Activated T-cell treated with anti-CD3 and anti-CD28 coated beads for 48 hours (primary cell): ENCODE measurements around the gene ESPN.

Experiments
- DNase-seq: peaks from one replicate; pipeline ENCODE4 v3.0.0-alpha.2; 2020; ENCODE audit warnings: low read depth

Gene ESPN

GRCh38 chr1:6409733-6410132 is 14.8 kb upstream of the ESPN start:
- DNase-seq: no peak

- DNase-seq: no peak
Observed at GRCh38 chr1:6410248-6410893, 14.2 kb upstream of the ESPN start.

GRCh38 chr1:6412896-6413295 is 11.7 kb upstream of the ESPN start:
- DNase-seq: no peak

- DNase-seq: peak; percentile 48
Observed at GRCh38 chr1:6414443-6414844, 10.1 kb upstream of the ESPN start.

- no peak for DNase-seq
Observed at GRCh38 chr1:6414881-6415626, 9.5 kb upstream of the ESPN start.

GRCh38 chr1:6416295-6416656 is 8.3 kb upstream of the ESPN start:
- no peak for DNase-seq

- no peak for DNase-seq
Observed at GRCh38 chr1:6416906-6417305, 7.7 kb upstream of the ESPN start.

- no peak for DNase-seq
Observed at GRCh38 chr1:6417961-6418667, 6.5 kb upstream of the ESPN start.

GRCh38 chr1:6418668-6419396 is 5.7 kb upstream of the ESPN start:
- DNase-seq: no peak

- no peak for DNase-seq
Observed at GRCh38 chr1:6419397-6419803, 5.2 kb upstream of the ESPN start.

- no peak for DNase-seq
Observed at GRCh38 chr1:6419804-6420453, 4.6 kb upstream of the ESPN start, which contains the start of gene HES2. HES2 (minus strand) TSS chr1:6419919; CDS start chr1:6419820, 99 bp downstream.

GRCh38 chr1:6420454-6421042 is 4.0 kb upstream of the ESPN start:
- DNase-seq: no peak

- no peak for DNase-seq
Observed at GRCh38 chr1:6421266-6421665, 3.3 kb upstream of the ESPN start.

GRCh38 chr1:6423321-6423999 is 1.1 kb upstream of the ESPN start:
- peak; percentile 60 for DNase-seq

- no peak for DNase-seq
Observed at GRCh38 chr1:6424000-6424565, 493 bp upstream of the ESPN start.

- DNase-seq: no peak
Observed at GRCh38 chr1:6425658-6426057, 1.1 kb downstream of the ESPN start.

GRCh38 chr1:6426277-6426971 is 1.8 kb downstream of the ESPN start:
- no peak for DNase-seq

- DNase-seq: no peak
Observed at GRCh38 chr1:6426972-6427350, 2.4 kb downstream of the ESPN start.

- DNase-seq: no peak
Observed at GRCh38 chr1:6427441-6428390, 3.1 kb downstream of the ESPN start.
